Prostate gland (tissue), 2 donors: ENCODE results near the gene CCL27. TPM values are rescaled to one million over a fixed set of nuclear protein-coding genes. Genes with fewer than 3 reads are reported as not detected.

Source experiments
- DNase-seq: peaks from one replicate; pipeline ENCODE4 v3.0.0-alpha.2; 2019; ENCODE audit warnings: low spot score
- H3K27ac ChIP-seq, 2 donors: fragments of 200-600 bp; sonication (generic); 2 replicates each; pipeline ENCODE4 v1.5.1; 2017 to 2019
- H3K27me3 ChIP-seq: fragments of 200-600 bp; sonication (generic); replicated peaks from 2 replicates; pipeline ENCODE4 v1.5.1; 2019; ENCODE audit not compliant: insufficient read depth
- H3K36me3 ChIP-seq, 2 donors: fragments of 200-600 bp; sonication (generic); 1 replicate in 1 of 2; 2 replicates in 1 of 2; pipeline versions ENCODE4 v1.5.1 to v1.8.1; 2017 to 2019
- H3K4me1 ChIP-seq: fragments of 200-600 bp; sonication (generic); replicated peaks from 2 replicates; pipeline ENCODE4 v1.5.1; 2019
- H3K4me3 ChIP-seq, 2 donors: fragments of 200-600 bp; sonication (generic); 2 replicates each; pipeline ENCODE4 v1.5.1; 2017 to 2019
- H3K9me3 ChIP-seq: fragments of 200-600 bp; sonication (generic); 2 replicates; pipeline ENCODE4 v1.5.1; 2017
- CTCF ChIP-seq, 4 experiments: fragments of 200-600 bp in 2 of 4; fragments of 450-650 bp in 2 of 4; sonication (generic) in 2 of 4; IDR thresholded peaks; 1 replicate in 3 of 4; 2 replicates in 1 of 4; pipeline ENCODE4 v1.5.1; 2016 to 2019; ENCODE audit warnings: antibody characterized with exemption in 4 of 4, mild to moderate bottlenecking in 2 of 4, moderate library complexity in 2 of 4
- POLR2A ChIP-seq: fragments of 450-650 bp; IDR thresholded peaks from one replicate; pipeline ENCODE4 v1.6.1; 2016; ENCODE audit warnings: antibody characterized with exemption, mild to moderate bottlenecking
- POLR2AphosphoS5 ChIP-seq: sonication (generic); formaldehyde crosslinking; IDR thresholded peaks from one replicate; pipeline ENCODE4 v1.6.1; 2017; ENCODE audit warnings: antibody characterized with exemption
- WGBS: methylation state at CpG from one replicate; pipeline ENCODE4 v1.1.5; 2018; 5-methylcytosine and 5-hydroxymethylcytosine counted together
- intact Hi-C: fragments of 100-400 bp; cut with DNase I; formaldehyde crosslinking; loops from one replicate; pipeline ENCODE4 v1.14.2; 2022
- small RNA-seq, 2 donors: library from RNA; depleted of rRNA; stranded (forward); fragments of <200 nt; gene quantifications; one replicate each; pipeline ENCODE3, GENCODE V24; 2016
- total RNA-seq, 2 donors: library from RNA; depleted of rRNA; stranded (reverse); fragments of >200 nt; gene quantifications; one replicate each; pipeline ENCODE4 v1.1.0, GENCODE V29; 2016

The CCL27 gene
- total RNA-seq, 2 donors from 2014 or later = not detected

- 74% methylated on average over 2 of the region's 2 CpGs for WGBS
- intact Hi-C loops = no loop called here
- peaks cover 12 to 14% of the 10 kb centered on the region in 2 donors for H3K36me3 ChIP-seq
These were observed 47.3 kb downstream of the CCL27 start for GRCh38 chr9:34615132-34615531.

GRCh38 chr9:34612788-34613390, 49.6 kb downstream of the CCL27 start:
- Histone ChIP-seq H3K4me1 (peaks cover 4% of the 10 kb centered on the region), H3K9me3 (no peaks in the 10 kb centered on the region), H3K27ac (peak overlapping the region; percentile 76 to 89), H3K4me3 (peak overlapping the region; percentile 69 to 70), H3K27me3 (no peaks in the 10 kb centered on the region), H3K36me3 (peaks cover 12 to 14% of the 10 kb centered on the region in 2 donors)
- DNase-seq = peak; percentile 85
- 2% methylated on average over 15 of the region's 15 CpGs for WGBS
- peak; percentile 76 to 88 (median 82) for TF ChIP-seq CTCF (IDR thresholded peaks at IDR 0.05)
- TF ChIP-seq POLR2AphosphoS5 = peak; percentile 35
- no peak for TF ChIP-seq POLR2A
- intact Hi-C loops = loop anchor here (2.0 kb wide), 1 partner anchor 24 kb away; the partner anchor contains the start of gene SIGMAR1

More at GRCh38 chr9:34615132-34615531, 47.3 kb downstream of the CCL27 start:
- TF ChIP-seq CTCF (IDR thresholded peaks at IDR 0.05) = no peak
- no peak for TF ChIP-seq POLR2AphosphoS5
- no peaks in the 10 kb centered on the region for H3K9me3 ChIP-seq
- H3K27me3 ChIP-seq = no peaks in the 10 kb centered on the region
- H3K4me1 ChIP-seq = peaks cover 11% of the 10 kb centered on the region
- no peak overlapping the region for H3K4me3 ChIP-seq
- no peak for DNase-seq
- no peak overlapping the region for H3K27ac ChIP-seq

Small RNA genes within 50 kb of the gene (small RNA-seq; reads per million reads assigned to genes)
- 0 reads per million in 2 donors for gene CCL27

Other genes with a start within 250 kb of the CCL27 start
- gene FAM219A, start 204.1 kb downstream of the CCL27 start, total RNA-seq = 10 to 100 TPM; 14.4 to 16.5 TPM
- gene DNAI1, start 203.9 kb downstream of the CCL27 start, total RNA-seq = 1 to 10 TPM in 1 of 2 donors, not detected in 1; 5.6 TPM
- gene ENHO, start 139.7 kb downstream of the CCL27 start, total RNA-seq = 10 to 100 TPM; 20.9 to 28.2 TPM
- gene CNTFR, start 72.9 kb downstream of the CCL27 start, total RNA-seq = 10 to 100 TPM in 1 of 2 donors, 1 to 10 TPM in 1; 2.7 to 13.3 TPM
- 10 to 100 TPM; 52.1 to 53.2 TPM for gene RPP25L, start 50.6 kb downstream of the CCL27 start, total RNA-seq
- 100 to 1,000 TPM in 1 of 2 donors, 10 to 100 TPM in 1; 73.8 to 112 TPM for gene DCTN3, start 42.2 kb downstream of the CCL27 start, total RNA-seq
- 1 to 10 TPM in 1 of 2 donors, not detected in 1; 1.1 TPM for gene ARID3C, start 33.6 kb downstream of the CCL27 start, total RNA-seq
- gene SIGMAR1, start 24.9 kb downstream of the CCL27 start, total RNA-seq = 100 to 1,000 TPM; 103 to 142 TPM
- 10 to 100 TPM; 55.2 to 55.9 TPM for gene GALT, start 16.0 kb downstream of the CCL27 start, total RNA-seq
- 10 to 100 TPM; 25.8 to 73.5 TPM for gene IL11RA, start 10.5 kb downstream of the CCL27 start, total RNA-seq
- gene CCL19, start 28.6 kb upstream of the CCL27 start, total RNA-seq = 1 to 10 TPM in 1 of 2 donors, not detected in 1; 1.8 TPM
- gene CCL21, start 47.5 kb upstream of the CCL27 start, total RNA-seq = 10 to 100 TPM in 1 of 2 donors, 1 to 10 TPM in 1; 7.2 to 24.5 TPM